ENCODE measurements around the gene PCDHGB5.

GRCh38 chr5:141403387-141403786 is 5.6 kb downstream of the PCDHGB5 start:
- TF ChIP-seq CTCF (IDR thresholded peaks at IDR 0.05) (no peak), EZH2 (IDR thresholded peaks at IDR 0.05) (no peak)

Data from neural progenitor cell (in vitro differentiated cells).